NCI-H2171 (cell line): ENCODE results near the gene SLX4IP.

ENCODE experiments used
- DNase-seq: peaks from one replicate; lab custom pipeline; 2025; lab: John Stamatoyannopoulos, UW

Gene SLX4IP

GRCh38 chr20:10550204-10551118 lies 115.4 kb downstream of the SLX4IP start:
- DNase-seq = no peak

GRCh38 chr20:10551732-10552724 lies 116.9 kb downstream of the SLX4IP start:
- DNase-seq = no peak

- DNase-seq = peak; percentile 50
Measured at GRCh38 chr20:10553326-10553984, 118.3 kb downstream of the SLX4IP start.

GRCh38 chr20:10554285-10554684 lies 119.2 kb downstream of the SLX4IP start:
- DNase-seq = no peak

- no peak for DNase-seq
Measured at GRCh38 chr20:10555393-10555792, 120.3 kb downstream of the SLX4IP start.

GRCh38 chr20:10555865-10556308 lies 120.8 kb downstream of the SLX4IP start:
- DNase-seq = no peak

GRCh38 chr20:10556519-10557083 lies 121.5 kb downstream of the SLX4IP start:
- no peak for DNase-seq

GRCh38 chr20:10557685-10558084 lies 122.6 kb downstream of the SLX4IP start:
- peak; percentile 64 for DNase-seq

GRCh38 chr20:10558635-10559187 lies 123.6 kb downstream of the SLX4IP start:
- no peak for DNase-seq

- no peak for DNase-seq
Measured at GRCh38 chr20:10559266-10559665, 124.2 kb downstream of the SLX4IP start.

- no peak for DNase-seq
Measured at GRCh38 chr20:10560686-10561085, 125.6 kb downstream of the SLX4IP start.

- no peak for DNase-seq
Measured at GRCh38 chr20:10561302-10561701, 126.2 kb downstream of the SLX4IP start.

- DNase-seq = no peak
Measured at GRCh38 chr20:10562899-10563298, 127.8 kb downstream of the SLX4IP start.

- DNase-seq = no peak
Measured at GRCh38 chr20:10563935-10564492, 128.9 kb downstream of the SLX4IP start.

- DNase-seq = no peak
Measured at GRCh38 chr20:10565191-10565921, 130.3 kb downstream of the SLX4IP start.

- no peak for DNase-seq
Measured at GRCh38 chr20:10565922-10566897, 131.1 kb downstream of the SLX4IP start.

- DNase-seq = no peak
Measured at GRCh38 chr20:10568032-10568431, 132.9 kb downstream of the SLX4IP start.

- no peak for DNase-seq
Measured at GRCh38 chr20:10571313-10571815, 136.3 kb downstream of the SLX4IP start.

- DNase-seq = no peak
Measured at GRCh38 chr20:10572853-10573252, 137.7 kb downstream of the SLX4IP start.
